Skin epidermis (tissue), 12 donors: Measurements from ENCODE around the gene ST6GAL1.
A peak's percentile ranks its signal among the peaks of the same experiment; 100 is the strongest.
"Not testable (repeated sequence)": the region's sequence is repeated elsewhere in the genome, so short reads cannot be mapped to it uniquely, and the experiment has no call there.

ENCODE experiments used
- H3K27ac ChIP-seq, 21 experiments: fragments of 200-600 bp; sonication (generic) in 11 of 21; one replicate each; pipeline ENCODE4 v1.5.0; 2020; ENCODE audit warnings: mild to moderate bottlenecking in 3 of 21, inconsistent platforms in 2 of 21, moderate library complexity in 2 of 21
- H3K4me3 ChIP-seq, 7 experiments: fragments of 200-600 bp; sonication (generic) in 2 of 7; one replicate each; pipeline ENCODE4 v1.5.0; 2020; ENCODE audit warnings: inconsistent platforms in 2 of 7, mild to moderate bottlenecking in 2 of 7, moderate library complexity in 1 of 7

Gene ST6GAL1

DNA sequence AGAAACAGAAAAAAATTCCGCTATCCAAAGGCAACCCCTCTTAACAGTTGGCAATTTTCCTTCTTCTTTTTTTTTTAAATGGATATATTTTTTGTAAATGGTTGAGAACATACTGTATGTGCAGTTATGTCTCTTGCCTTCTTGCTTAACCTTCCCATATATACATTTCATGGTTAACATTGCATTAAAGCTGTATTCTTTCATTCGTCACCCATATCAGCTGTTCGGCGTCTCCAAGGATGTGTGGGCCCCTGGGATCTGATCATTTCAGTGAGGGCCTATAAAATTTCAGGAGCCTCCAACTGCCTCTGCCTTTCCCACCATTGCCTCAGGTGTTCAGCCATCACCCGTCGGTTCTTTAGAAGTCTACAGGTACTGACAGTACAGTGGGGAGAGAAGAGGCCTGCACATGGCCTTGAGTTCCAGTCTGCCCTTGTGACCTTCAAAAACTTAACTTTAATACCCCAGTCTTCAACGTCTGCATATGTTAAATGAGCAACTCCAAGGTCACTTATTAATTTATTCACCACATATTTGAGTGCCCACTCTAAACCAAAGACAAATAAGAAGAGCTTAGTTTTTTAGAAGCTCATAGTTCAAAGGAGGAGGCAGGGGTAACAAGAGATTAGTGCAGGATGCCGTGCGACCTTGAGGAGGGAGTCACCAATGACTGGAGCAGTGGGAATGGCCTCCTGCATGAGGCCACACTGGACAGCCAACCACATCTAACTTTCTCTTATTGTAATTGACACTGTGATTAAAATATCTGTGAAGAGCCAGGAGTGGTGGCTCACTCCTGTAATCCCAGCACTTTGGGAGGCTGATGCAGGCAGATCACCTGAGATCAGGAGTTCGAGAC lies 6.9 kb downstream of the ST6GAL1 start:
- no peak overlapping the region for H3K27ac ChIP-seq
- H3K4me3 ChIP-seq: no peak overlapping the region

GRCh38 chr3:186938716-186939115 lies 8.4 kb downstream of the ST6GAL1 start:
- no peak overlapping the region for H3K4me3 ChIP-seq
- H3K27ac ChIP-seq: no peak overlapping the region

DNA sequence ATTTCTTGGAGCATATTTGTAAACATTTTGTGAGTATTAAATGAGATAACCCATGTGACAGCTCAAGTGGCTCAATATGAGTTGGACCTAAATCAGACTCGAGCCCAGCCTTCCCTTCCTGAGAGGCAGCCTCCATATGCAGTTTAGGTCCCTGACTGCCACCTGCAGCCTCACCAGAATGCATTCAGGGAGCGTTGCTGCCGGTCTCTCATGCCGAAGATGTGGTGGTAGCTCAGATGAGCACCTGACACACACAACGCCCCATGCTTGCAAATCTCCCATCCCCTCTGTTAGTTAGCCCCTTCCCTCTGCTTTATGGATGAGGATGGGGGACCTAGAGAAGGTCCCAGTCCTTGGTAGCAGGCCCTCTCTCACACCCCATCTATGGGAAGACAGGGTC lies 9.2 kb downstream of the ST6GAL1 start:
- Histone ChIP-seq H3K27ac (no peak overlapping the region), H3K4me3 (no peak overlapping the region)

DNA sequence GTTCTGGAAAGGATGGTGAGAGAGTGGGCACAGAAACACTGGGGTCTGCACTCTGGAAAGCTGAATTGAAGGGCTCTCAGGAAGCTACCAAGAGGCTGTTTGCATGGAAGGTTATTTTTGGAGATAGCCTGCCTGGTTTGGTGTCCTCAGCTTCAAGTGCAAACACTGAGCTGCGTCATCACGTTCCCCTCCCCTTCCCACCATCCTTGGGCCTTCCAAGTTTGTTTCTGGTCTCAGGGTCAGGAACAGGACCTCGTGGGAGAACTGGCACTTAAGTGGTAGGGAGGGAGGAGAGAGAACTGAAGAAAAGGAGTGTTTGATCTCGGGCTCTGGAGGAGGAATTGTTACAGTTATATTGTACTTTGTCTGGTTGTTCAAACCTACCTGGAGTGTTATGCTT lies 10.6 kb downstream of the ST6GAL1 start:
- H3K4me3 ChIP-seq: no peak overlapping the region
- H3K27ac ChIP-seq: no peak overlapping the region

- Histone ChIP-seq H3K27ac (peak overlapping the region in 1 of 21 experiments; percentile 5), H3K4me3 (no peak overlapping the region)
Observed at GRCh38 chr3:186942168-186942567, 11.8 kb downstream of the ST6GAL1 start.

- no peak overlapping the region for H3K27ac ChIP-seq
Observed at GRCh38 chr3:186945255-186945823, 15.0 kb downstream of the ST6GAL1 start.

DNA sequence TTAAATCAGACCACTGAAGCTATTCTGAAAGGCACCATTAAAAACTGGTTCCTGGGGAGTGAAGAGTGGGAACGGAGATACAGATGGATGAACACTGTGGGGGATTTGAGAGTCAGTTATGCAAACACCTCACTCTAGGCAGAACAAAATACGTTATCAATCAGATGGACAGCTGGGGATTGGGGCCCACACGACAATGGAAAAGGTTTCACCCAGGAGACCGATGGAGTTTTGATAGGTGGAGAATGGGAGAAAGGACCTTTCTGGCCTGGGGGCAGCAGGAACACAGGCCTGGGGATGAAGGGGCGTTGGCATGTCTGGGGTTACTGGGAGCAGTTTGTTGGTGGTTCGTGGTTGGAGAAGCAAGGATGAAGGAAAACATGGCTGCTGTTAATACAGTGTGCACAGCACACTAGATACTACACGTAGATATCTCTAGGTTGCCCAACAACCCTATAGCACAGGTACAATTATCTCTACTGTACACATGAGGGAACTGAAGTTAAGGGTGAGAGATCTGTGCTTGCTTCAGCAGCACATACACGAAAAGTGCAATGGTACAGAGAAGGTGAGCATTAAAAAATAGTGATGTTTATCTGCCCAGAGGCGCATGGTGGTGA lies 16.5 kb downstream of the ST6GAL1 start:
- H3K4me3 ChIP-seq: no peak overlapping the region
- peak overlapping the region in 1 of 21 experiments; percentile 21 for H3K27ac ChIP-seq

More at GRCh38 chr3:186945255-186945823, 15.0 kb downstream of the ST6GAL1 start:
- H3K4me3 ChIP-seq: no peak overlapping the region

GRCh38 chr3:186949281-186949982 lies 19.1 kb downstream of the ST6GAL1 start:
- Histone ChIP-seq H3K4me3 (no peak overlapping the region), H3K27ac (peak overlapping the region in 10 of 21 experiments; percentile 8 to 66 (median 51))

- Histone ChIP-seq H3K4me3 (no peak overlapping the region), H3K27ac (peak overlapping the region in 4 of 21 experiments; percentile 8 to 61 (median 29))
Observed at GRCh38 chr3:186950402-186951093, 20.2 kb downstream of the ST6GAL1 start.

DNA sequence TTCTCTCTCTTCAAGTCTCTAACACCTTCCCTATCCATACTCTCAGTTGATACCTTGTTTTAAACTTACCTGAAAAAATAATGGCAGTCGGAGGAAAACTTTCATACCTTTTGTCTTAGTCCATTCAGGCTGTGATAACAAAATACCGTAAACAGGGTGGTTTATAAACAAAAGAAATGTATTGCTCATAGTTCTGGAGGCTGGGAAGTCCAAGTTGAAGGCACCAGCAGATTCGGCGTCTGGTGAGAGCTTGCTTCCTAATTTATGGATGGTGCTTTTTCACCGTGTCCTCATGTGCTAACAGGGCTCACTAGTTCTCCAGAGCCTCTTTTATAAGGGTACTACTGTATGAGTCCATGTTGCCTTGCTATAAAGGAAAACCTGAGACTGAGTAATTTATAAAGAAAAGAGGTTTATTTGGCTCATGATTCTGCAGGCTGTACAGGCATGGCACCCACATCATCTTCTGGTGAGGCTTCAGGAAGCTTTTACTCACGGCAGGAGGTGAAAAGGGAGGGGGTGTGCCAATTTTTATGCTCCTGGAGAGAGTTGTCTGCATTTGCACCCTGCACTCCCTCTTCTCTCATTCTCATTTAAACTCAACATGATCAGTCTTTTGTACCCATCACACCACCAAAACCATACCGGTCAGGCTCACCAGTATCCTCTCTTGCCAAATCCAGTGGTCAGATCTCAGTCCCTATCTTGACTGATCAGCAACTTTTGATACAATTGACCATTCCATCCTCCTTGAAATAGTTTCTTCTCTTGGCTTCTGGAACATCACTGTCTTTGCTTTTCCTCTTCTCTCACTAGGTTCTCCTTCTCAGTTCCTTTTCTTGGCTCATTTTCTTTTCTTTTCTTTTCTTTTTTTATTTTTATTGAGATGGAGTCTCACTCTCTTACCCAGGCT lies 21.6 kb downstream of the ST6GAL1 start:
- H3K27ac ChIP-seq: peak overlapping the region in 5 of 21 experiments; percentile 5 to 69 (median 16)

GRCh38 chr3:186953011-186953487 lies 22.7 kb downstream of the ST6GAL1 start:
- Histone ChIP-seq H3K27ac (peak overlapping the region in 11 of 21 experiments; percentile 2 to 69 (median 41)), H3K4me3 (no peak overlapping the region)

More for the DNA sequence above, 21.6 kb downstream of the ST6GAL1 start:
- no peak overlapping the region for H3K4me3 ChIP-seq

- not testable (repeated sequence) for H3K4me3 ChIP-seq
- H3K27ac ChIP-seq: peak overlapping the region in 4 of 21 experiments; percentile 2 to 68 (median 50)
Observed at GRCh38 chr3:186953992-186954699, 23.8 kb downstream of the ST6GAL1 start.

DNA sequence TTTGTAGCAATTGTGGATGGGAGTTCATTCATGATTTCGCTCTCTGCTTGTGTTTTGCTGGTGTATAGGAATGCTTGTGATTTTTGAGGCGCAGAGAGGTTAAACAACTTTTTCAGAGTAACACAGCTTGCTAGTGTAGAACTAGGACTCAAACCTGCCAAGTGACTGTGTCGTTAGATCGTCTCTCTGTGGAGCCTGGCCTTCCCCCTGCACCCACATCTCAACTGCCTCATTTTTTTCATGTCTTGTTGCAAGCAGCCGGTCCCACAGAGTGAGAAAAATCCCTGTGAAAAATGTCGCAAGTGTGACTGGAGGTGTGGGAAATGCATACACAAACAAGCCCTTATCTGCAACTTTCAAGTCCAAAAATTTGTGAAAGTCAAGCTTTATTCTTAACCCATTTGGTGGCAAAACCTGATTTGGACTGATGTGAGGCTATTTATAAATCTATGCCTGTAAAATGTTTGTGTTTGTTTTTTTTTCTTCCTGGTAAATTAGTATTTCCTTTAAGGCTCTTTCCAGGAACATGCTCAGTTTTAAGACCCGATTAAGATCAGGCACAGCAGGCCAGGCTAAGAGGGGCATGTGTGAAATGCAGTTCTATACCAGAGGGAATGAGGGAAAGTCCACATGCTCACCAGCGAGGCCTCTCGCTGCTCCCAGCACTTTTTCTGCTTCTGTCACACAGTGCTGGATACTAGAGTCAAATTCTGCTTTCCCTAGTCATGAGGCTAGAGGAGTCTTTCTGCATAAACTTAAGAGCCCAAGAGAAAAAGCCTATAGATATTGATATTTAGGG lies 25.8 kb downstream of the ST6GAL1 start:
- no peak overlapping the region for H3K27ac ChIP-seq
- no peak overlapping the region for H3K4me3 ChIP-seq

DNA sequence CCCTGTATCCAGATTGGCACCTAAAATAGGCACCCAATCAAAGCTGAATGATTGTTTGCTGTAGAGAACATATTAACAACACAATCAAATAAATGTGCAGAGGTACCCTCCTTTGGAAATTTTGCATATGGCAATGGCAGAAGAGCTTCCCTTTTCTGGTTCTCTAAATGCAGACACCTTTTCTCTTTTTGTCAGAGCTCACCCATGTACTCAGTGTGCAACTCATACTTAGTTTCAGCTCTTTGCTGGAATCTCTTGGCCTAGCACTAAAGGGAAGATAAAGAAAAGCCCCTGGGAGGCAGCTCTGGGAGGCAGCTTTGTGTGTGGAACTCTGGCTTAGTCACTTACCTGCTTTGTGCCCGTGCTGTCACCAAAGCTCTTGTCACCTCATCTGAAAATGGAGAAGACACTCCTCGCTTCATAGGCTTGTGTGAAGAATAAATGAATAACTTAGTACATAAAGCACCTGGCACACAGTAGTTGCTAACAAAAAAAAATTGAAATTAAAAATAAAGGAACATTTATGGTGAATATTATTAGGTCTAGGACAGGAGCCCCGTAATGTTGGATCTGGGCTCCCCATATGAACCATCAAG lies 28.8 kb downstream of the ST6GAL1 start:
- Histone ChIP-seq H3K4me3 (no peak overlapping the region), H3K27ac (no peak overlapping the region)

- Histone ChIP-seq H3K27ac (peak overlapping the region in 1 of 21 experiments; percentile 29), H3K4me3 (no peak overlapping the region)
Observed at GRCh38 chr3:186960347-186960746, 30.0 kb downstream of the ST6GAL1 start.

DNA sequence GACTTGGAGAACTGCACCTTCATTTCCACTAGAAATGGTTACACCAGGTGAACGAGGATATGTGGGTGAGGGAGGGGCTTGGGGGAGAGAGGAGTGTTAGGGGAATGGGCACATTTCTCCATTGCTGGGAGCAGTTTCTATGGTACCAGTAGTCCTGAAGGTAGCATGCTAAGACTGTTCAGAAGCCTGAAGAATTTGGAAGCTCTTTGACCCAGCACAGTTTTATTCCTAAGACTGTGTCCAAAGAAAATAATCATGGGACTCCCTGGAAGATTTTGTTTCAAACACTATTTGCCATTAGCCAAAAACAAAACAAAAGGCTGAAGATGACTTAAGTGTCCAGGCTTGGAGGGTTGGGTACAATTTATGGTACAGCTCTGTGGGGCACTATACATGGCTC lies 32.1 kb downstream of the ST6GAL1 start:
- no peak overlapping the region for H3K27ac ChIP-seq
- H3K4me3 ChIP-seq: no peak overlapping the region
